Peyer's patch (tissue), 4 donors: Measurements from ENCODE around the gene CHI3L2.

Experiments used
- POLR2A ChIP-seq, 2 donors: fragments of 450-650 bp; IDR thresholded peaks; one replicate each; pipeline ENCODE4 v1.5.1; 2017; ENCODE audit warnings: antibody characterized with exemption in 2 of 2, mild to moderate bottlenecking in 2 of 2, moderate library complexity in 2 of 2
- TF ChIP-seq, protein P1 (sequence below), 6 experiments: fragments of 450-650 bp in 4 of 6; fragments of 200-600 bp in 2 of 6; sonication (generic) in 1 of 6; IDR thresholded peaks; one replicate each; pipeline ENCODE4 v1.5.1; 2017 to 2019; ENCODE audit warnings: antibody characterized with exemption in 6 of 6, mild to moderate bottlenecking in 3 of 6, moderate library complexity in 1 of 6

GRCh38 chr1:111195002-111195684 is 32.4 kb upstream of the CHI3L2 start:
- TF ChIP-seq, protein P1, sequence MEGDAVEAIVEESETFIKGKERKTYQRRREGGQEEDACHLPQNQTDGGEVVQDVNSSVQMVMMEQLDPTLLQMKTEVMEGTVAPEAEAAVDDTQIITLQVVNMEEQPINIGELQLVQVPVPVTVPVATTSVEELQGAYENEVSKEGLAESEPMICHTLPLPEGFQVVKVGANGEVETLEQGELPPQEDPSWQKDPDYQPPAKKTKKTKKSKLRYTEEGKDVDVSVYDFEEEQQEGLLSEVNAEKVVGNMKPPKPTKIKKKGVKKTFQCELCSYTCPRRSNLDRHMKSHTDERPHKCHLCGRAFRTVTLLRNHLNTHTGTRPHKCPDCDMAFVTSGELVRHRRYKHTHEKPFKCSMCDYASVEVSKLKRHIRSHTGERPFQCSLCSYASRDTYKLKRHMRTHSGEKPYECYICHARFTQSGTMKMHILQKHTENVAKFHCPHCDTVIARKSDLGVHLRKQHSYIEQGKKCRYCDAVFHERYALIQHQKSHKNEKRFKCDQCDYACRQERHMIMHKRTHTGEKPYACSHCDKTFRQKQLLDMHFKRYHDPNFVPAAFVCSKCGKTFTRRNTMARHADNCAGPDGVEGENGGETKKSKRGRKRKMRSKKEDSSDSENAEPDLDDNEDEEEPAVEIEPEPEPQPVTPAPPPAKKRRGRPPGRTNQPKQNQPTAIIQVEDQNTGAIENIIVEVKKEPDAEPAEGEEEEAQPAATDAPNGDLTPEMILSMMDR (IDR thresholded peaks at IDR 0.05): no peak
- TF ChIP-seq POLR2A (IDR thresholded peaks at IDR 0.05): no peak
